ENCODE data around the gene HIF3A. TPM values are rescaled to one million over a fixed set of nuclear protein-coding genes. Genes with fewer than 3 reads are reported as not detected.

Gene HIF3A
- total and polyA plus RNA-seq, 9 of the 15 experiments (the other 6 are each of a cell fraction or from before 2014, with no cell fraction given) = 0.29 TPM; not detected in 8

DNA sequence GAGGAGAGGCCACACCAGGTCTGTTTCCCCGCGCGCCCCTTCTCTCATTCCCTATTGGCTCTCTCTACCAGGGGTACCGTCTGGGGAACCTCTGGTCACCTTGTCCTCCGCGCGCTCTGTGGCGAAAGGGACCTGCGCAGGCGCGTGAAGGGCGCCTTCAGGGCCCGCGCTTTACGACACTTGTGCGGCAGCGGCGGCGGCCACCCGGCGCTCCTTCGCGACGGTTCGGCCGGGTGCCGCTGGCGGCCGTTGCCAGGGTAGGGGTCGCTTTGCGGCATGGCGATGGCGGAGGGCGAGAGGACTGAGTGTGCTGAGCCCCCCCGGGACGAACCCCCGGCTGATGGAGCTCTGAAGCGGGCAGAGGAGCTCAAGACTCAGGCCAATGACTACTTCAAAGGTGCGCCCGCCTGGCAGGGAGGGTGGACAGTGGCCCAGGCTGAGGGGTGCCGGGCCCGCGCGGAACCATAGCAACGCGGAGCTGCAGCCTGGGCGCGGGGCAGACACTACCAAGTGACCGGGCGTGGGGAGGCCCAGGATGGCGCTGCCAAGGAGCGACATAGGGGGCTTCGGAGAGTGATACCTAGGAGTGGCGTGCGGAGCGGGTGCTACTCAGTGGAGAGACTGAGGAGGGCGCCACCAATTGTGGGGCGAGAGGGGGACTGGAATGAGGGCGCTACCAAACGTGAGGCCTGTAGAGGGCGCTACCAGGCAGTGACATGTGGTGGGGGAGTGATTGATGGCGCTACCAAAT lies 50.2 kb downstream of the HIF3A start, which contains the start of gene PPP5C (continued):
- TF ChIP-seq KDM4B (IDR thresholded peaks at IDR 0.05; ENCODE audit: borderline replicate concordance in 2 of 2, low read depth in 1 of 2) (0 out of 4 replicates have a peak, but pooled peaks of 1 of the 2 experiments have one; percentile 32), CC2D1A (IDR thresholded peaks at IDR 0.05) (no peak), CREBBP (IDR thresholded peaks at IDR 0.05; ENCODE audit: low read depth, low read length) (no peak), HIVEP1 (CRISPR knock-in tag; IDR thresholded peaks at IDR 0.05) (no peak), CBX1 (IDR thresholded peaks at IDR 0.05; ENCODE audit: low read depth) (no peak; the same call in none of the 2 replicates), ETV6 (IDR thresholded peaks at IDR 0.05; ENCODE audit: borderline replicate concordance in 1 of 2, low read depth in 2 of 2, low read length in 1 of 2) (no peak), ETV6 (CRISPR knock-in tag; IDR thresholded peaks at IDR 0.05; ENCODE audit: borderline replicate concordance) (no peak), HBP1 (CRISPR knock-in tag; IDR thresholded peaks at IDR 0.05) (peak; percentile 67; the same call in 1 of the 2 replicates), TARDBP (IDR thresholded peaks at IDR 0.05) (0 out of 2 replicates have a peak, but pooled peaks have one; percentile 38), MLLT1 (IDR thresholded peaks at IDR 0.05) (peak; percentile 53 to 94; a peak in 2 of 4 replicates), NR2C2 (CRISPR knock-in tag; IDR thresholded peaks at IDR 0.05) (0 out of 2 replicates have a peak, but pooled peaks have one; percentile 14), NR2C2 (tag; IDR thresholded peaks at IDR 0.05) (peak; percentile 76; the same call in 1 of the 2 replicates), MAFG (tag; conservative IDR thresholded peaks at IDR 0.05) (no peak), TAF15 (IDR thresholded peaks at IDR 0.05; ENCODE audit: low read depth, low read length) (no peak), ZNF79 (CRISPR knock-in tag; IDR thresholded peaks at IDR 0.05; ENCODE audit: low read depth) (no peak), GTF2F1 (IDR thresholded peaks at IDR 0.05; ENCODE audit: low read depth, low read length) (peak; percentile 47; the same call in 1 of the 2 replicates)
- TF ChIP-seq, protein P1, sequence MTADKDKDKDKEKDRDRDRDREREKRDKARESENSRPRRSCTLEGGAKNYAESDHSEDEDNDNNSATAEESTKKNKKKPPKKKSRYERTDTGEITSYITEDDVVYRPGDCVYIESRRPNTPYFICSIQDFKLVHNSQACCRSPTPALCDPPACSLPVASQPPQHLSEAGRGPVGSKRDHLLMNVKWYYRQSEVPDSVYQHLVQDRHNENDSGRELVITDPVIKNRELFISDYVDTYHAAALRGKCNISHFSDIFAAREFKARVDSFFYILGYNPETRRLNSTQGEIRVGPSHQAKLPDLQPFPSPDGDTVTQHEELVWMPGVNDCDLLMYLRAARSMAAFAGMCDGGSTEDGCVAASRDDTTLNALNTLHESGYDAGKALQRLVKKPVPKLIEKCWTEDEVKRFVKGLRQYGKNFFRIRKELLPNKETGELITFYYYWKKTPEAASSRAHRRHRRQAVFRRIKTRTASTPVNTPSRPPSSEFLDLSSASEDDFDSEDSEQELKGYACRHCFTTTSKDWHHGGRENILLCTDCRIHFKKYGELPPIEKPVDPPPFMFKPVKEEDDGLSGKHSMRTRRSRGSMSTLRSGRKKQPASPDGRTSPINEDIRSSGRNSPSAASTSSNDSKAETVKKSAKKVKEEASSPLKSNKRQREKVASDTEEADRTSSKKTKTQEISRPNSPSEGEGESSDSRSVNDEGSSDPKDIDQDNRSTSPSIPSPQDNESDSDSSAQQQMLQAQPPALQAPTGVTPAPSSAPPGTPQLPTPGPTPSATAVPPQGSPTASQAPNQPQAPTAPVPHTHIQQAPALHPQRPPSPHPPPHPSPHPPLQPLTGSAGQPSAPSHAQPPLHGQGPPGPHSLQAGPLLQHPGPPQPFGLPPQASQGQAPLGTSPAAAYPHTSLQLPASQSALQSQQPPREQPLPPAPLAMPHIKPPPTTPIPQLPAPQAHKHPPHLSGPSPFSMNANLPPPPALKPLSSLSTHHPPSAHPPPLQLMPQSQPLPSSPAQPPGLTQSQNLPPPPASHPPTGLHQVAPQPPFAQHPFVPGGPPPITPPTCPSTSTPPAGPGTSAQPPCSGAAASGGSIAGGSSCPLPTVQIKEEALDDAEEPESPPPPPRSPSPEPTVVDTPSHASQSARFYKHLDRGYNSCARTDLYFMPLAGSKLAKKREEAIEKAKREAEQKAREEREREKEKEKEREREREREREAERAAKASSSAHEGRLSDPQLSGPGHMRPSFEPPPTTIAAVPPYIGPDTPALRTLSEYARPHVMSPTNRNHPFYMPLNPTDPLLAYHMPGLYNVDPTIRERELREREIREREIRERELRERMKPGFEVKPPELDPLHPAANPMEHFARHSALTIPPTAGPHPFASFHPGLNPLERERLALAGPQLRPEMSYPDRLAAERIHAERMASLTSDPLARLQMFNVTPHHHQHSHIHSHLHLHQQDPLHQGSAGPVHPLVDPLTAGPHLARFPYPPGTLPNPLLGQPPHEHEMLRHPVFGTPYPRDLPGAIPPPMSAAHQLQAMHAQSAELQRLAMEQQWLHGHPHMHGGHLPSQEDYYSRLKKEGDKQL (CRISPR knock-in tag; IDR thresholded peaks at IDR 0.05; ENCODE audit: borderline replicate concordance) = 0 out of 2 replicates have a peak, but pooled peaks have one; percentile 56
- TF ChIP-seq, protein P2, sequence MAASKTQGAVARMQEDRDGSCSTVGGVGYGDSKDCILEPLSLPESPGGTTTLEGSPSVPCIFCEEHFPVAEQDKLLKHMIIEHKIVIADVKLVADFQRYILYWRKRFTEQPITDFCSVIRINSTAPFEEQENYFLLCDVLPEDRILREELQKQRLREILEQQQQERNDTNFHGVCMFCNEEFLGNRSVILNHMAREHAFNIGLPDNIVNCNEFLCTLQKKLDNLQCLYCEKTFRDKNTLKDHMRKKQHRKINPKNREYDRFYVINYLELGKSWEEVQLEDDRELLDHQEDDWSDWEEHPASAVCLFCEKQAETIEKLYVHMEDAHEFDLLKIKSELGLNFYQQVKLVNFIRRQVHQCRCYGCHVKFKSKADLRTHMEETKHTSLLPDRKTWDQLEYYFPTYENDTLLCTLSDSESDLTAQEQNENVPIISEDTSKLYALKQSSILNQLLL (CRISPR knock-in tag; IDR thresholded peaks at IDR 0.05; ENCODE audit: borderline replicate concordance) = no peak
